Fibroblast of lung (primary cell): ENCODE measurements around the gene NCOR1. TPM values are rescaled to one million over a fixed set of nuclear protein-coding genes. Genes with fewer than 3 reads are reported as not detected.

Source experiments
- DNase-seq, 2 donors: peaks; one replicate each; pipeline versions ENCODE4 v3.0.0 to v3.0.0-alpha.2; 2010; ENCODE audit warnings: low read depth in 2 of 2
- H2AFZ ChIP-seq: 2 replicates; pipeline ENCODE4 v1.5.1; 2012; ENCODE audit warnings: low read length, control low read depth, inconsistent platforms
- H3K27ac ChIP-seq: 2 replicates; pipeline ENCODE4 v1.5.1; 2011; ENCODE audit warnings: low read length, control low read depth; ENCODE audit not compliant: insufficient read depth
- H3K27me3 ChIP-seq: 2 replicates; pipeline ENCODE4 v1.5.1; 2011; ENCODE audit warnings: mild to moderate bottlenecking, low read length; ENCODE audit not compliant: control insufficient read depth, insufficient read depth
- H3K36me3 ChIP-seq: 2 replicates; pipeline ENCODE4 v1.5.1; 2011; ENCODE audit warnings: low read length; ENCODE audit not compliant: control insufficient read depth, insufficient read depth
- H3K4me1 ChIP-seq: 2 replicates; pipeline ENCODE4 v1.5.1; 2011; ENCODE audit warnings: low read length; ENCODE audit not compliant: control insufficient read depth, insufficient read depth; ENCODE audit errors: extremely low read depth
- H3K4me2 ChIP-seq: 2 replicates; pipeline ENCODE4 v1.5.1; 2011; ENCODE audit warnings: low read length, control low read depth; ENCODE audit not compliant: insufficient read depth; ENCODE audit errors: extremely low read depth
- H3K4me3 ChIP-seq, 4 experiments: fragments of 200-600 bp in 1 of 4; sonication (generic) in 1 of 4; replicated peaks in 1 of 4; 2 replicates each; pipeline ENCODE4 v1.5.1; 2011 to 2016; ENCODE audit warnings: low read length in 4 of 4, low read depth in 3 of 4, mild to moderate bottlenecking in 3 of 4, control low read depth in 2 of 4, inconsistent platforms in 1 of 4, mixed read lengths in 1 of 4; ENCODE audit not compliant: insufficient read depth in 1 of 4; ENCODE audit errors: control extremely low read depth in 1 of 4
- H3K79me2 ChIP-seq: 2 replicates; pipeline ENCODE4 v1.5.1; 2012; ENCODE audit warnings: mild to moderate bottlenecking, low read length, inconsistent platforms; ENCODE audit not compliant: control insufficient read depth, insufficient read depth
- H3K9ac ChIP-seq: 2 replicates; pipeline ENCODE4 v1.5.1; 2011; ENCODE audit warnings: mild to moderate bottlenecking, low read length, control low read depth; ENCODE audit not compliant: insufficient read depth
- H3K9me3 ChIP-seq: 2 replicates; pipeline ENCODE4 v1.5.1; 2012; ENCODE audit warnings: low read depth, low read length; ENCODE audit not compliant: control insufficient read depth, insufficient read depth
- H4K20me1 ChIP-seq: 2 replicates; pipeline ENCODE4 v1.5.1; 2011; ENCODE audit warnings: low read length; ENCODE audit not compliant: control insufficient read depth, insufficient read depth; ENCODE audit errors: extremely low read depth
- CTCF ChIP-seq, 2 donors: IDR thresholded peaks in 1 of 2; conservative IDR thresholded peaks in 1 of 2; 1 replicate in 1 of 2; 2 replicates in 1 of 2; pipeline ENCODE4 v1.5.1; 2011 to 2012; ENCODE audit warnings: low read length in 2 of 2, control low read depth in 1 of 2, inconsistent platforms in 1 of 2, low read depth in 1 of 2, mild to moderate bottlenecking in 1 of 2
- EZH2 ChIP-seq: IDR thresholded peaks from 2 replicates; pipeline ENCODE4 v1.5.1; 2012; ENCODE audit warnings: low read length, control low read depth, mild to moderate bottlenecking; ENCODE audit errors: missing control alignments
- polyA plus RNA-seq, 2 donors: library from polyadenylated mRNA; depleted of rRNA in 1 of 2; stranded (reverse) in 1 of 2; unstranded in 1 of 2; fragments of >200 nt; gene quantifications; 2 replicates each; pipeline ENCODE4 v1.2.1, GENCODE V29; 2011 to 2012; ENCODE audit warnings: missing spikeins in 1 of 2
- total RNA-seq: library from RNA; depleted of rRNA; stranded (reverse); fragments of >200 nt; gene quantifications from 2 replicates; pipeline ENCODE4 v1.2.1, GENCODE V29; 2014

NCOR1 gene
- total and polyA plus RNA-seq, 2 donors (not counting 1 experiment from before 2014, with no cell fraction given) = 67.6 to 106 TPM

GRCh38 chr17:15981646-15982580 lies 233.4 kb downstream of the NCOR1 start:
- Histone ChIP-seq H3K27me3 (no peaks in the 10 kb centered on the region), H3K79me2 (no peaks in the 10 kb centered on the region), H2AFZ (no peak overlapping the region), H3K27ac (no peak overlapping the region), H3K4me1 (peaks cover 2% of the 10 kb centered on the region), H3K9ac (no peak overlapping the region), H4K20me1 (no peaks in the 10 kb centered on the region), H3K9me3 (no peaks in the 10 kb centered on the region), H3K36me3 (peaks cover 2% of the 10 kb centered on the region), H3K4me3 (no peak overlapping the region), H3K4me2 (no peak overlapping the region)
- TF ChIP-seq EZH2 (no peak), CTCF (conservative IDR thresholded peaks at IDR 0.05 in 1 of 2, IDR thresholded peaks at IDR 0.05 in 1 of 2; ENCODE audit: low read depth in 1 of 2, low read length in 2 of 2) (no peak)
- DNase-seq = peak; percentile 53 to 72

GRCh38 chr17:15981208-15981607 lies 234.1 kb downstream of the NCOR1 start:
- no peak overlapping the region for H3K4me2 ChIP-seq
- no peaks in the 10 kb centered on the region for H3K9me3 ChIP-seq
- no peak for DNase-seq
- no peak overlapping the region for H2AFZ ChIP-seq
- no peak overlapping the region for H3K9ac ChIP-seq
- TF ChIP-seq CTCF (conservative IDR thresholded peaks at IDR 0.05 in 1 of 2, IDR thresholded peaks at IDR 0.05 in 1 of 2; ENCODE audit: low read depth in 1 of 2, low read length in 2 of 2) (no peak), EZH2 (no peak)
- H3K4me3 ChIP-seq = no peak overlapping the region
- H3K36me3 ChIP-seq = peaks cover 2% of the 10 kb centered on the region
- H3K4me1 ChIP-seq = peaks cover 2% of the 10 kb centered on the region
- no peaks in the 10 kb centered on the region for H3K27me3 ChIP-seq
- no peaks in the 10 kb centered on the region for H3K79me2 ChIP-seq
- H3K27ac ChIP-seq = no peak overlapping the region
- H4K20me1 ChIP-seq = no peaks in the 10 kb centered on the region

Other genes with a start within 250 kb of the NCOR1 start
- 15.4 and 28.9 TPM in 2 replicates for gene ZSWIM7, start 215.8 kb downstream of the NCOR1 start, total RNA-seq
- gene ZSWIM7, start 215.8 kb downstream of the NCOR1 start, polyA plus RNA-seq = 17.6 and 23.2 TPM in 2 replicates
- 23.0 and 36.2 TPM in 2 replicates for gene TTC19, start 215.7 kb downstream of the NCOR1 start, total RNA-seq
- 4.2 and 4.3 TPM in 2 replicates for gene TTC19, start 215.7 kb downstream of the NCOR1 start, polyA plus RNA-seq
- 14.4 and 19.3 TPM in 2 replicates for gene PIGL, start 1.7 kb upstream of the NCOR1 start, total RNA-seq
- gene PIGL, start 1.7 kb upstream of the NCOR1 start, polyA plus RNA-seq = 12.6 and 16.4 TPM in 2 replicates
- gene CENPV, start 137.9 kb upstream of the NCOR1 start, total RNA-seq = 9.2 and 9.8 TPM in 2 replicates
- gene CENPV, start 137.9 kb upstream of the NCOR1 start, polyA plus RNA-seq = 25.1 and 43.7 TPM in 2 replicates
- 2,161 and 3,188 TPM in 2 replicates for gene UBB, start 165.6 kb upstream of the NCOR1 start, total RNA-seq
- 1,190 and 2,089 TPM in 2 replicates for gene UBB, start 165.6 kb upstream of the NCOR1 start, polyA plus RNA-seq
- gene TRPV2, start 200.0 kb upstream of the NCOR1 start, total RNA-seq = 56.2 and 74.5 TPM in 2 replicates
- 62.6 and 68.6 TPM in 2 replicates for gene TRPV2, start 200.0 kb upstream of the NCOR1 start, polyA plus RNA-seq